ENCODE results near the gene MEDAG. TPM values are rescaled to one million over a fixed set of nuclear protein-coding genes. Genes with fewer than 3 reads are reported as not detected.

Gene MEDAG
- total RNA-seq (2012; rRNA removed), result 4.8 and 30.8 TPM in 2 replicates

- Histone ChIP-seq H3K4me2 (ENCODE audit: low read length) (peak within 1 kb of the TSS; percentile 79), H3K4me1 (ENCODE audit: control insufficient read depth, insufficient read depth, low read length) (peaks cover 39% of the 10 kb centered on the region), H3K9ac (ENCODE audit: low read depth, low read length) (peak within 1 kb of the TSS; percentile 57), H3K9me3 (replicated peaks; ENCODE audit: low read length) (no peaks in the 10 kb centered on the region), H3K4me3 (ENCODE audit: low read length) (peak within 1 kb of the TSS; percentile 61), H3K36me3 (ENCODE audit: insufficient read depth, low read length) (no peaks in the 10 kb centered on the region), H3K27me3 (ENCODE audit: control insufficient read depth, insufficient read depth, low read length) (peaks cover 7% of the 10 kb centered on the region)
Measured at GRCh38 chr13:30905932-30906383, at the start of gene MEDAG. MEDAG (plus strand) TSS chr13:30906271; CDS start chr13:30906516, 245 bp downstream.

- H3K9ac ChIP-seq (ENCODE audit: low read depth, low read length), result no peak overlapping the region
- H3K27me3 ChIP-seq (ENCODE audit: control insufficient read depth, insufficient read depth, low read length), result peaks cover 3% of the 10 kb centered on the region
- peaks cover 4% of the 10 kb centered on the region for H3K4me1 ChIP-seq (ENCODE audit: control insufficient read depth, insufficient read depth, low read length)
- H3K4me2 ChIP-seq (ENCODE audit: low read length), result no peak overlapping the region
- H3K4me3 ChIP-seq (ENCODE audit: low read length), result no peak overlapping the region
- peaks cover 4% of the 10 kb centered on the region for H3K9me3 ChIP-seq (replicated peaks; ENCODE audit: low read length)
- no peaks in the 10 kb centered on the region for H3K36me3 ChIP-seq (ENCODE audit: insufficient read depth, low read length)
Measured at GRCh38 chr13:30857018-30857417, 49.1 kb upstream of the MEDAG start.

- peaks cover 4% of the 10 kb centered on the region for H3K9me3 ChIP-seq (replicated peaks; ENCODE audit: low read length)
- peaks cover 9% of the 10 kb centered on the region for H3K4me1 ChIP-seq (ENCODE audit: control insufficient read depth, insufficient read depth, low read length)
- H3K4me2 ChIP-seq (ENCODE audit: low read length), result no peak overlapping the region
- H3K27me3 ChIP-seq (ENCODE audit: control insufficient read depth, insufficient read depth, low read length), result peaks cover 3% of the 10 kb centered on the region
- no peak overlapping the region for H3K9ac ChIP-seq (ENCODE audit: low read depth, low read length)
- H3K36me3 ChIP-seq (ENCODE audit: insufficient read depth, low read length), result no peaks in the 10 kb centered on the region
- no peak overlapping the region for H3K4me3 ChIP-seq (ENCODE audit: low read length)
Measured at GRCh38 chr13:30857636-30858035, 48.4 kb upstream of the MEDAG start.

GRCh38 chr13:30859326-30859725 is 46.7 kb upstream of the MEDAG start:
- no peaks in the 10 kb centered on the region for H3K27me3 ChIP-seq (ENCODE audit: control insufficient read depth, insufficient read depth, low read length)
- no peaks in the 10 kb centered on the region for H3K36me3 ChIP-seq (ENCODE audit: insufficient read depth, low read length)
- peaks cover 26% of the 10 kb centered on the region for H3K4me1 ChIP-seq (ENCODE audit: control insufficient read depth, insufficient read depth, low read length)
- H3K4me3 ChIP-seq (ENCODE audit: low read length), result no peak overlapping the region
- peaks cover 4% of the 10 kb centered on the region for H3K9me3 ChIP-seq (replicated peaks; ENCODE audit: low read length)
- no peak overlapping the region for H3K4me2 ChIP-seq (ENCODE audit: low read length)
- H3K9ac ChIP-seq (ENCODE audit: low read depth, low read length), result no peak overlapping the region

- H3K36me3 ChIP-seq (ENCODE audit: insufficient read depth, low read length), result no peaks in the 10 kb centered on the region
- peaks cover 4% of the 10 kb centered on the region for H3K9me3 ChIP-seq (replicated peaks; ENCODE audit: low read length)
- no peak overlapping the region for H3K9ac ChIP-seq (ENCODE audit: low read depth, low read length)
- no peaks in the 10 kb centered on the region for H3K27me3 ChIP-seq (ENCODE audit: control insufficient read depth, insufficient read depth, low read length)
- H3K4me2 ChIP-seq (ENCODE audit: low read length), result no peak overlapping the region
- H3K4me3 ChIP-seq (ENCODE audit: low read length), result no peak overlapping the region
- peaks cover 43% of the 10 kb centered on the region for H3K4me1 ChIP-seq (ENCODE audit: control insufficient read depth, insufficient read depth, low read length)
Measured at GRCh38 chr13:30861163-30861562, 44.9 kb upstream of the MEDAG start.

- no peaks in the 10 kb centered on the region for H3K27me3 ChIP-seq (ENCODE audit: control insufficient read depth, insufficient read depth, low read length)
- no peaks in the 10 kb centered on the region for H3K36me3 ChIP-seq (ENCODE audit: insufficient read depth, low read length)
- peak overlapping the region; percentile 83 for H3K9ac ChIP-seq (ENCODE audit: low read depth, low read length)
Measured at GRCh38 chr13:30861836-30862467, 44.1 kb upstream of the MEDAG start.

GRCh38 chr13:30862707-30863106 is 43.4 kb upstream of the MEDAG start:
- peaks cover 4% of the 10 kb centered on the region for H3K9me3 ChIP-seq (replicated peaks; ENCODE audit: low read length)
- peaks cover 52% of the 10 kb centered on the region for H3K4me1 ChIP-seq (ENCODE audit: control insufficient read depth, insufficient read depth, low read length)
- peak overlapping the region; percentile 47 for H3K4me2 ChIP-seq (ENCODE audit: low read length)

More at GRCh38 chr13:30861836-30862467, 44.1 kb upstream of the MEDAG start:
- Histone ChIP-seq H3K9me3 (replicated peaks; ENCODE audit: low read length) (peaks cover 4% of the 10 kb centered on the region), H3K4me3 (ENCODE audit: low read length) (no peak overlapping the region), H3K4me1 (ENCODE audit: control insufficient read depth, insufficient read depth, low read length) (peaks cover 51% of the 10 kb centered on the region), H3K4me2 (ENCODE audit: low read length) (no peak overlapping the region)

GRCh38 chr13:30863231-30863630 is 42.8 kb upstream of the MEDAG start:
- H3K9me3 ChIP-seq (replicated peaks; ENCODE audit: low read length), result peaks cover 3% of the 10 kb centered on the region
- H3K9ac ChIP-seq (ENCODE audit: low read depth, low read length), result peak overlapping the region; percentile 83
- H3K27me3 ChIP-seq (ENCODE audit: control insufficient read depth, insufficient read depth, low read length), result no peaks in the 10 kb centered on the region
- H3K4me2 ChIP-seq (ENCODE audit: low read length), result peak overlapping the region; percentile 47
- no peak overlapping the region for H3K4me3 ChIP-seq (ENCODE audit: low read length)
- H3K36me3 ChIP-seq (ENCODE audit: insufficient read depth, low read length), result no peaks in the 10 kb centered on the region
- peaks cover 50% of the 10 kb centered on the region for H3K4me1 ChIP-seq (ENCODE audit: control insufficient read depth, insufficient read depth, low read length)

More at GRCh38 chr13:30862707-30863106, 43.4 kb upstream of the MEDAG start:
- Histone ChIP-seq H3K9ac (ENCODE audit: low read depth, low read length) (peak overlapping the region; percentile 83), H3K36me3 (ENCODE audit: insufficient read depth, low read length) (no peaks in the 10 kb centered on the region), H3K4me3 (ENCODE audit: low read length) (peak overlapping the region; percentile 7), H3K27me3 (ENCODE audit: control insufficient read depth, insufficient read depth, low read length) (no peaks in the 10 kb centered on the region)

GRCh38 chr13:30863796-30864195 is 42.3 kb upstream of the MEDAG start:
- H3K4me2 ChIP-seq (ENCODE audit: low read length), result peak overlapping the region; percentile 83
- no peaks in the 10 kb centered on the region for H3K36me3 ChIP-seq (ENCODE audit: insufficient read depth, low read length)
- peak overlapping the region; percentile 83 for H3K9ac ChIP-seq (ENCODE audit: low read depth, low read length)
- no peaks in the 10 kb centered on the region for H3K27me3 ChIP-seq (ENCODE audit: control insufficient read depth, insufficient read depth, low read length)
- H3K9me3 ChIP-seq (replicated peaks; ENCODE audit: low read length), result no peaks in the 10 kb centered on the region
- H3K4me1 ChIP-seq (ENCODE audit: control insufficient read depth, insufficient read depth, low read length), result peaks cover 53% of the 10 kb centered on the region
- H3K4me3 ChIP-seq (ENCODE audit: low read length), result no peak overlapping the region

GRCh38 chr13:30864433-30865122 is 41.5 kb upstream of the MEDAG start:
- peak overlapping the region; percentile 35 for H3K4me3 ChIP-seq (ENCODE audit: low read length)
- H3K4me1 ChIP-seq (ENCODE audit: control insufficient read depth, insufficient read depth, low read length), result peaks cover 61% of the 10 kb centered on the region
- peak overlapping the region; percentile 83 for H3K9ac ChIP-seq (ENCODE audit: low read depth, low read length)
- no peaks in the 10 kb centered on the region for H3K27me3 ChIP-seq (ENCODE audit: control insufficient read depth, insufficient read depth, low read length)
- no peaks in the 10 kb centered on the region for H3K36me3 ChIP-seq (ENCODE audit: insufficient read depth, low read length)
- no peaks in the 10 kb centered on the region for H3K9me3 ChIP-seq (replicated peaks; ENCODE audit: low read length)
- H3K4me2 ChIP-seq (ENCODE audit: low read length), result peak overlapping the region; percentile 83

- H3K9ac ChIP-seq (ENCODE audit: low read depth, low read length), result peak overlapping the region; percentile 83
Measured at GRCh38 chr13:30865123-30866049, 40.7 kb upstream of the MEDAG start.

More at GRCh38 chr13:30865123-30866049, 40.7 kb upstream of the MEDAG start:
- Histone ChIP-seq H3K36me3 (ENCODE audit: insufficient read depth, low read length) (no peaks in the 10 kb centered on the region), H3K4me2 (ENCODE audit: low read length) (peak overlapping the region; percentile 83), H3K4me3 (ENCODE audit: low read length) (peak overlapping the region; percentile 57), H3K9me3 (replicated peaks; ENCODE audit: low read length) (no peaks in the 10 kb centered on the region), H3K4me1 (ENCODE audit: control insufficient read depth, insufficient read depth, low read length) (peaks cover 67% of the 10 kb centered on the region), H3K27me3 (ENCODE audit: control insufficient read depth, insufficient read depth, low read length) (no peaks in the 10 kb centered on the region)
